Right lobe of liver (tissue), 4 donors: ENCODE data around the gene SH2B3.

ENCODE experiments used
- POLR2A ChIP-seq: fragments of 450-650 bp; IDR thresholded peaks from one replicate; pipeline ENCODE4 v1.6.1; 2017; ENCODE audit warnings: antibody characterized with exemption, mild to moderate bottlenecking
- TF ChIP-seq, protein P1 (sequence below), 4 donors: fragments of 200-600 bp in 3 of 4; fragments of 450-650 bp in 1 of 4; IDR thresholded peaks; one replicate each; pipeline versions ENCODE4 v1.5.1 to v1.8.0; 2016 to 2022; ENCODE audit warnings: antibody characterized with exemption in 4 of 4, mild to moderate bottlenecking in 2 of 4
- donor health status: DM: no; HTN: no; CAD: no.
- donor health status: DM: no; HTN: no; CAD: no.
- donor health status: DM: no; HTN: yes; CAD: no.

DNA sequence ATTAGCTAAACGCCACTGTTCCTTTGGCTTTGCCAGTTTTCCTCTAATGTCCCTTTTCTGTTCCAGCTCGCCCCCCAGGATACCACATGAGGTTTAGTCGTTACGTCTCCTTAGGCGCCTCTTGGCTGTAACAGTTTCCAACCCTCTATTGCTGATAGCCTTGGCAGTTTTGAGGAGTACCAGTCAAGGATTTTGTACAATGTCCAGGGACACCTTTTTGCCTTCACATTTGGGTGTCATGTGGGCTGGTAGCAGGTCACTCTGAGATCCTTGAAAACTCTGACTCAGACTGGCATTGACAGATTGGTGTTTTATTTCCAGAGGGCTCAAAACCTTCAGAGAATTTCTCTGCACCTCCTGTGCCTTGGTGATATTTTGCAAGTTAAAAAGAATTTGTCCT lies 14.1 kb downstream of the SH2B3 start:
- TF ChIP-seq, protein P1, sequence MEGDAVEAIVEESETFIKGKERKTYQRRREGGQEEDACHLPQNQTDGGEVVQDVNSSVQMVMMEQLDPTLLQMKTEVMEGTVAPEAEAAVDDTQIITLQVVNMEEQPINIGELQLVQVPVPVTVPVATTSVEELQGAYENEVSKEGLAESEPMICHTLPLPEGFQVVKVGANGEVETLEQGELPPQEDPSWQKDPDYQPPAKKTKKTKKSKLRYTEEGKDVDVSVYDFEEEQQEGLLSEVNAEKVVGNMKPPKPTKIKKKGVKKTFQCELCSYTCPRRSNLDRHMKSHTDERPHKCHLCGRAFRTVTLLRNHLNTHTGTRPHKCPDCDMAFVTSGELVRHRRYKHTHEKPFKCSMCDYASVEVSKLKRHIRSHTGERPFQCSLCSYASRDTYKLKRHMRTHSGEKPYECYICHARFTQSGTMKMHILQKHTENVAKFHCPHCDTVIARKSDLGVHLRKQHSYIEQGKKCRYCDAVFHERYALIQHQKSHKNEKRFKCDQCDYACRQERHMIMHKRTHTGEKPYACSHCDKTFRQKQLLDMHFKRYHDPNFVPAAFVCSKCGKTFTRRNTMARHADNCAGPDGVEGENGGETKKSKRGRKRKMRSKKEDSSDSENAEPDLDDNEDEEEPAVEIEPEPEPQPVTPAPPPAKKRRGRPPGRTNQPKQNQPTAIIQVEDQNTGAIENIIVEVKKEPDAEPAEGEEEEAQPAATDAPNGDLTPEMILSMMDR (IDR thresholded peaks at IDR 0.05) = no peak
- TF ChIP-seq POLR2A = no peak
